ENCODE results near the gene CIITA. TPM values are rescaled to one million over a fixed set of nuclear protein-coding genes. Genes with fewer than 3 reads are reported as not detected.

Gene CIITA
- total and polyA plus RNA-seq, 10 of the 15 experiments (the other 5 are each of a cell fraction or from before 2014, with no cell fraction given): 11.5 to 145 (median 49.7) TPM

DNA sequence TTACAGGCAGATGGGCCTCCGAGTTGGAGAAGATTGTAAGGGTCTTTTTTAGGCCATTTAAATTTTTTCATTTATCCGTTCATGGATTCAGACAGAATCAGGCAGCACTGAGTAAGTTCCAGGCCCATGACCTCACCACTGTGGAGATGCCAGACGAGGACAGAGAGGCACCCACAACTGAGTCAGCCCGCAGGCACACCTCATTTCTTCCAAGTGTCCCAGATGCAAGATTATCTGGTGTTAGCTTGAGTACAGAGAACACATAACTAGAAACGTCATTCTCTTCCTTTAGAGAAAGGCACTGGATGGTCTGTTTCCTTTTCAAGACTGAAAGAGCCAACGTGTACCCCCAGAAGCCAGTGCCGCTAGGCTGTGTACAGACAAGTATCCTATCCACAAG is 84.2 kb downstream of the CIITA start:
- in situ Hi-C loops (cut with MboI) (loop anchor here (10.0 to 25.0 kb wide), 3 partner anchors 701 to 1014 kb away; partner anchors contain the start of genes SNN and SNX29), intact Hi-C loops (cut with micrococcal nuclease; ENCODE audit: unreplicated experiment) (loop anchor here (5.0 kb wide), 1 partner anchor 446 kb away; no protein-coding TSS in a partner anchor)
- 77% methylated on average over 7 of the region's 7 CpGs for WGBS (ENCODE audit: insufficient coverage, insufficient replicate concordance, low lambda C conversion rate, missing lambda C conversion rate)
- Histone ChIP-seq H3K4me2 (ENCODE audit: control insufficient read depth, insufficient read depth) (no peak overlapping the region), H3K79me2 (ENCODE audit: control insufficient read depth, insufficient read depth, low read length) (peaks cover 7% of the 10 kb centered on the region), H3K9me3 (replicated peaks; ENCODE audit: control insufficient read depth, insufficient read depth, low read length) (no peaks in the 10 kb centered on the region), H4K20me1 (ENCODE audit: control insufficient read depth, insufficient read depth) (no peaks in the 10 kb centered on the region), H3K36me3 (ENCODE audit: control insufficient read depth in 2 of 2, insufficient read depth in 2 of 2, low read length in 1 of 2) (peaks cover 21 to 24% of the 10 kb centered on the region in 2 experiments), H3K4me1 (ENCODE audit: control insufficient read depth, insufficient read depth, low read length) (peaks cover 45% of the 10 kb centered on the region), H2AFZ (ENCODE audit: control insufficient read depth, low read depth, low read length) (no peak overlapping the region), H3K27me3 (replicated peaks in 1 of 2; ENCODE audit: control insufficient read depth in 2 of 2, insufficient read depth in 2 of 2, low read length in 1 of 2) (no peaks in the 10 kb centered on the region), H3K9ac (ENCODE audit: control insufficient read depth, insufficient read depth, low read length) (no peak overlapping the region), H3K4me3 (no peak overlapping the region), H3K27ac (ENCODE audit: control insufficient read depth, insufficient read depth) (no peak overlapping the region)
- TF ChIP-seq CHD1 (IDR thresholded peaks at IDR 0.05; ENCODE audit: low read depth, low read length): no peak
- FAIRE-seq: no peak
- ChIA-PET SMC1A (ENCODE audit: uncharacterized antibody, unreplicated experiment) (interaction anchor here (0.7 to 2.6 kb wide), 4 partner anchors 10 to 554 kb away, joined by 3 to 15 read pairs (median 6); partner anchors contain the start of gene SOCS1), POLR2A (interaction anchor here (5.1 to 5.5 kb wide), 2 partner anchors 11 kb away, joined by 20 to 38 read pairs; no protein-coding TSS in a partner anchor), RAD21 (ENCODE audit: unreplicated experiment) (interaction anchor here (1.0 kb wide), 1 partner anchor 22 kb away, joined by 3 read pairs; no protein-coding TSS in a partner anchor), CTCF (interaction anchor here (0.8 to 7.6 kb wide), 5 partner anchors 11 to 446 kb away, joined by 3 to 61 read pairs (median 10); no protein-coding TSS in a partner anchor)
- ATAC-seq: no peak
- no TSS peak for BruUV-seq (replicated peaks)
- DNase-seq (ENCODE audit: low read depth, low spot score): no peak

DNA sequence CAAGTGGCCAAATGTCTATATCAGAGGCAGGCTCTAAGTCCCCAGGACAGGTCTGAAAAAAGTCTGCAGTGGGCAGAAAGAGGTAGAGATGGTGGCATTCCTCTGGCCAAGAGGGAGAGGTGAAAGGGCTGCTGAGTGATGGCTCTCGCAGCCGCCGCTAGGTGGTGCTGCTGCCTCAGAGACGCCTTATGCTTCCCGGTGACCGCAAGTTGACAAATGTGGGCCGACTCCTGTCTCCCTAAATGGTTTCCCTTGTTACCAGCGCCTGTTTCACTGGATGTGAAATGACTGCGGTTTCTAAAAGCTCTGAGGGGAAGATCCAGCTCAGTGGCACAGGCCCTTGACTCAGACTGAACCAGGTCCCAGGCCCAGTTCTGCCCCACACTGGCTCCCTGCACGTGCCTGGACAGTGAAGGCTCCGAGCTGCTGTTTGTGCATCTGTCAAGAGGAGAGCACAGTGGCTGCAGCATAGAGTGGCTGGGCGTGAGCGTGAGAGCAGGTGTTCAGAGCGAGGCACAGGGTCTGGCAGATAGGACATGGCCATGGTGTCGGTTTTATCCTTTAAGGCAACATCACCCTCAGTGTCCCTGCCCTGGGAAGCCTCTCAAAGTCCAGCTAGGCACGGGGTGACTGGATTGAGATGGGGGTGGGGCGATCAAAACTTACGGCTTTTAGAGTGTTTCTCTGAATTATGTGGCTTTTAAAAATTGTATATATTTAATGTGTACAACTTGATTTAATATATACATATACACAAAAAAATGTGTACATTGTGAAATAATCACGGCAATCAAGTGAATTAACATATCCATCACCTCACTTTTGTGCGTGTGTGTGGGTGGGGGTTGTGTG is 87.3 kb downstream of the CIITA start:
- Histone ChIP-seq H3K79me2 (ENCODE audit: control insufficient read depth, insufficient read depth, low read length) (peaks cover 3% of the 10 kb centered on the region), H3K9ac (ENCODE audit: control insufficient read depth, insufficient read depth, low read length) (peak overlapping the region; percentile 79), H3K27ac (ENCODE audit: control insufficient read depth, insufficient read depth) (peak overlapping the region; percentile 99), H3K27me3 (replicated peaks in 1 of 2; ENCODE audit: control insufficient read depth in 2 of 2, insufficient read depth in 2 of 2, low read length in 1 of 2) (no peaks in the 10 kb centered on the region), H2AFZ (ENCODE audit: control insufficient read depth, low read depth, low read length) (peak overlapping the region; percentile 62), H3K9me3 (replicated peaks; ENCODE audit: control insufficient read depth, insufficient read depth, low read length) (no peaks in the 10 kb centered on the region), H3K4me2 (ENCODE audit: control insufficient read depth, insufficient read depth) (peak overlapping the region; percentile 67), H3K4me3 (peak overlapping the region; percentile 18; the same call in 1 of the 2 replicates), H3K4me1 (ENCODE audit: control insufficient read depth, insufficient read depth, low read length) (peaks cover 35% of the 10 kb centered on the region), H3K36me3 (ENCODE audit: control insufficient read depth in 2 of 2, insufficient read depth in 2 of 2, low read length in 1 of 2) (peaks cover 18 to 27% of the 10 kb centered on the region in 2 experiments), H4K20me1 (ENCODE audit: control insufficient read depth, insufficient read depth) (no peaks in the 10 kb centered on the region)
- RAD21 ChIA-PET (ENCODE audit: unreplicated experiment): interaction anchor here (0.6 to 6.4 kb wide), 37 partner anchors 9 to 652 kb away, joined by 3 to 91 read pairs (median 7); partner anchors contain the start of genes DEXI and SOCS1
- CTCF ChIA-PET: interaction anchor here (0.5 to 8.4 kb wide), 57 partner anchors 8 to 676 kb away, joined by 3 to 107 read pairs (median 4); partner anchors contain the start of gene SOCS1
- SMC1A ChIA-PET (ENCODE audit: uncharacterized antibody, unreplicated experiment): interaction anchor here (0.7 to 5.8 kb wide), 40 partner anchors 9 to 725 kb away, joined by 3 to 83 read pairs (median 4); partner anchors contain the start of gene SOCS1
- no TSS peak for BruUV-seq (replicated peaks)
- POLR2A ChIA-PET: interaction anchor here (0.7 to 5.5 kb wide), 11 partner anchors 8 to 423 kb away, joined by 3 to 47 read pairs (median 6); partner anchors contain the start of genes CLEC16A and SOCS1
- peak; percentile 47 for FAIRE-seq
- no peak for DNase-seq (ENCODE audit: low read depth, low spot score)
- WGBS (ENCODE audit: insufficient coverage, insufficient replicate concordance, low lambda C conversion rate, missing lambda C conversion rate): under 1% methylated on average over 20 of the region's 20 CpGs
- peak; percentile 62 for ATAC-seq
- in situ Hi-C loops (cut with MboI): loop anchor here (10.0 to 25.0 kb wide), 3 partner anchors 698 to 1011 kb away; partner anchors contain the start of genes SNN and SNX29
- intact Hi-C loops (cut with micrococcal nuclease; ENCODE audit: unreplicated experiment): loop anchor here (1.0 to 5.0 kb wide), 9 partner anchors 61 to 718 kb away; no protein-coding TSS in a partner anchor
- TF ChIP-seq POLR2AphosphoS2 (IDR thresholded peaks at IDR 0.05; ENCODE audit: low read depth, low read length) (no peak), IKZF2 (IDR thresholded peaks at IDR 0.05) (peak; percentile 98), CBX3 (IDR thresholded peaks at IDR 0.05; ENCODE audit: borderline replicate concordance, low read depth) (no peak), KDM1A (IDR thresholded peaks at IDR 0.05; ENCODE audit: borderline replicate concordance) (no peak), STAT3 (IDR thresholded peaks at IDR 0.05; ENCODE audit: low read depth, low read length) (no peak), PAX8 (IDR thresholded peaks at IDR 0.05) (no peak), RBBP5 (conservative IDR thresholded peaks at IDR 0.05) (no peak), RUNX3 (IDR thresholded peaks at IDR 0.05; ENCODE audit: low read length) (peak; percentile 97), CHD1 (IDR thresholded peaks at IDR 0.05; ENCODE audit: low read depth, low read length) (no peak), FOS (IDR thresholded peaks at IDR 0.05; ENCODE audit: borderline replicate concordance, extremely low read depth, insufficient read length) (no peak)
- TF ChIP-seq, protein P1, sequence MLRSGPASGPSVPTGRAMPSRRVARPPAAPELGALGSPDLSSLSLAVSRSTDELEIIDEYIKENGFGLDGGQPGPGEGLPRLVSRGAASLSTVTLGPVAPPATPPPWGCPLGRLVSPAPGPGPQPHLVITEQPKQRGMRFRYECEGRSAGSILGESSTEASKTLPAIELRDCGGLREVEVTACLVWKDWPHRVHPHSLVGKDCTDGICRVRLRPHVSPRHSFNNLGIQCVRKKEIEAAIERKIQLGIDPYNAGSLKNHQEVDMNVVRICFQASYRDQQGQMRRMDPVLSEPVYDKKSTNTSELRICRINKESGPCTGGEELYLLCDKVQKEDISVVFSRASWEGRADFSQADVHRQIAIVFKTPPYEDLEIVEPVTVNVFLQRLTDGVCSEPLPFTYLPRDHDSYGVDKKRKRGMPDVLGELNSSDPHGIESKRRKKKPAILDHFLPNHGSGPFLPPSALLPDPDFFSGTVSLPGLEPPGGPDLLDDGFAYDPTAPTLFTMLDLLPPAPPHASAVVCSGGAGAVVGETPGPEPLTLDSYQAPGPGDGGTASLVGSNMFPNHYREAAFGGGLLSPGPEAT (IDR thresholded peaks at IDR 0.05; ENCODE audit: low read depth): peak; percentile 53
- TF ChIP-seq, protein P2, sequence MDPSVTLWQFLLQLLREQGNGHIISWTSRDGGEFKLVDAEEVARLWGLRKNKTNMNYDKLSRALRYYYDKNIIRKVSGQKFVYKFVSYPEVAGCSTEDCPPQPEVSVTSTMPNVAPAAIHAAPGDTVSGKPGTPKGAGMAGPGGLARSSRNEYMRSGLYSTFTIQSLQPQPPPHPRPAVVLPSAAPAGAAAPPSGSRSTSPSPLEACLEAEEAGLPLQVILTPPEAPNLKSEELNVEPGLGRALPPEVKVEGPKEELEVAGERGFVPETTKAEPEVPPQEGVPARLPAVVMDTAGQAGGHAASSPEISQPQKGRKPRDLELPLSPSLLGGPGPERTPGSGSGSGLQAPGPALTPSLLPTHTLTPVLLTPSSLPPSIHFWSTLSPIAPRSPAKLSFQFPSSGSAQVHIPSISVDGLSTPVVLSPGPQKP (IDR thresholded peaks at IDR 0.05; ENCODE audit: low read depth, low read length): no peak
